Measurements from ENCODE around the gene ERN1. TPM values are rescaled to one million over a fixed set of nuclear protein-coding genes. Genes with fewer than 3 reads are reported as not detected.
A peak's percentile ranks its signal among the peaks of the same experiment; 100 is the strongest.

ERN1 gene
- total RNA-seq, 1 donor from 2014 or later, result 14.9 TPM

GRCh38 chr17:64120159-64120810 is 9.7 kb downstream of the ERN1 start:
- DNase-seq (ENCODE audit: low spot score), result no peak
- Mint-ChIP-seq H3K4me3 (ENCODE audit: unreplicated experiment) (no peak overlapping the region), H3K9me3 (ENCODE audit: low read depth) (no peaks in the 10 kb centered on the region), H3K27me3 (ENCODE audit: low read depth) (no peaks in the 10 kb centered on the region), H3K36me3 (ENCODE audit: low read depth) (peaks cover 1% of the 10 kb centered on the region), H3K27ac (ENCODE audit: unreplicated experiment) (no peak overlapping the region), H3K4me1 (ENCODE audit: low read depth) (peaks cover 33% of the 10 kb centered on the region)
- TF ChIP-seq, protein P1, sequence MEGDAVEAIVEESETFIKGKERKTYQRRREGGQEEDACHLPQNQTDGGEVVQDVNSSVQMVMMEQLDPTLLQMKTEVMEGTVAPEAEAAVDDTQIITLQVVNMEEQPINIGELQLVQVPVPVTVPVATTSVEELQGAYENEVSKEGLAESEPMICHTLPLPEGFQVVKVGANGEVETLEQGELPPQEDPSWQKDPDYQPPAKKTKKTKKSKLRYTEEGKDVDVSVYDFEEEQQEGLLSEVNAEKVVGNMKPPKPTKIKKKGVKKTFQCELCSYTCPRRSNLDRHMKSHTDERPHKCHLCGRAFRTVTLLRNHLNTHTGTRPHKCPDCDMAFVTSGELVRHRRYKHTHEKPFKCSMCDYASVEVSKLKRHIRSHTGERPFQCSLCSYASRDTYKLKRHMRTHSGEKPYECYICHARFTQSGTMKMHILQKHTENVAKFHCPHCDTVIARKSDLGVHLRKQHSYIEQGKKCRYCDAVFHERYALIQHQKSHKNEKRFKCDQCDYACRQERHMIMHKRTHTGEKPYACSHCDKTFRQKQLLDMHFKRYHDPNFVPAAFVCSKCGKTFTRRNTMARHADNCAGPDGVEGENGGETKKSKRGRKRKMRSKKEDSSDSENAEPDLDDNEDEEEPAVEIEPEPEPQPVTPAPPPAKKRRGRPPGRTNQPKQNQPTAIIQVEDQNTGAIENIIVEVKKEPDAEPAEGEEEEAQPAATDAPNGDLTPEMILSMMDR (IDR thresholded peaks at IDR 0.05), result no peak

DNA sequence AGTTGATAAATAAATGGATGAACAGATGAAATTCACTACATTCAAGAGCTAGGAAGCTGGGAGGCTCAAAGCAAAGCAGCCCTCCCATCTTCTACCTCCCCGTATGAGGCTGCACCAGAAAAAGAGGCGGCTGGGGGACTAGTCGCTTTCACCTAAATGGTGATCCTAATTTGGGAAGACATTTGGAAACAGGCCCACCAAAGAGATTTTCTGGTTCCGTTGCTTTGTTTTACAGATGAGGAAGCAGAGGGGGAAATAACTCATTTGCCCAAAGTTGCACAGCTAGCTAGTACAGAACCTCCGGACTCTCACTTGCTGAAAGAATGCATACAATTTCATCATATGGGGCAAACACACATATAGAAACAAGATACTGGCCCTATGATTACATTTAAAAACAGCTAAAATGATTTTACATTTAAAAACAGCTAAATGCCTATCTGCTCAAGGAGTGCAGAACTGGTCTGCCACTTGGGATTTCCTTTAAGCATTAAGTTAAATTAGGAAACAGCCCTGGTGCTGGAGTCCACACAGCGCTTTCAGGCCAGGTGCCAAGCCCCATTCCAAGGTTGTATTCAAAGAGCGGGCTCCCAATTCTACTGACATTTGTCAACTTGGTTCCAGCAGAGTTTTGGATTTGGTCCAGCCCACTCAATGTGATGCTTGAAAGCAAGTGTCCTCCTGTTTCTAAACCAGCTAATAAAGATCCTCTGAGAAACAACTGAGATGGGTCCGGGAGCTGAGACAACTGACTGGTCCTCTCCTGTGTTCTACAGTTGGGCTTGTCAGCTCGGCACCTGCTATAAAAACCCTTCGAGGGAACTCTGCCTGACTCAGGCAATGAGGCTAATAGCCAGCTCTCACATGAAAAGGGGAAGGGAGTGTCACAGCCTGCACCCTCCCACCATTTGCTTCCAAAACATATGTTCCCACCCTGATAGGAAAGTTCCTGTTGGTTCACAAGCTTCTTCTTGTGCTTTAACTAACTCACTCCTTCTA is 11.7 kb downstream of the ERN1 start:
- H3K27me3 Mint-ChIP-seq (ENCODE audit: low read depth), result no peaks in the 10 kb centered on the region
- TF ChIP-seq, protein P1 (IDR thresholded peaks at IDR 0.05), result no peak
- peak overlapping the region; percentile 83 for H3K27ac Mint-ChIP-seq (ENCODE audit: unreplicated experiment)
- H3K9me3 Mint-ChIP-seq (ENCODE audit: low read depth), result no peaks in the 10 kb centered on the region
- H3K4me3 Mint-ChIP-seq (ENCODE audit: unreplicated experiment), result no peak overlapping the region
- peaks cover 36% of the 10 kb centered on the region for H3K4me1 Mint-ChIP-seq (ENCODE audit: low read depth)
- no peak for DNase-seq (ENCODE audit: low spot score)
- peaks cover 1% of the 10 kb centered on the region for H3K36me3 Mint-ChIP-seq (ENCODE audit: low read depth)

GRCh38 chr17:64115822-64116534 is 14.0 kb downstream of the ERN1 start:
- TF ChIP-seq, protein P1 (IDR thresholded peaks at IDR 0.05), result no peak
- H3K27ac Mint-ChIP-seq (ENCODE audit: unreplicated experiment), result no peak overlapping the region
- DNase-seq (ENCODE audit: low spot score), result no peak
- H3K9me3 Mint-ChIP-seq (ENCODE audit: low read depth), result no peaks in the 10 kb centered on the region
- H3K4me1 Mint-ChIP-seq (ENCODE audit: low read depth), result peaks cover 27% of the 10 kb centered on the region
- H3K36me3 Mint-ChIP-seq (ENCODE audit: low read depth), result peaks cover 1% of the 10 kb centered on the region
- H3K27me3 Mint-ChIP-seq (ENCODE audit: low read depth), result no peaks in the 10 kb centered on the region
- no peak overlapping the region for H3K4me3 Mint-ChIP-seq (ENCODE audit: unreplicated experiment)

DNA sequence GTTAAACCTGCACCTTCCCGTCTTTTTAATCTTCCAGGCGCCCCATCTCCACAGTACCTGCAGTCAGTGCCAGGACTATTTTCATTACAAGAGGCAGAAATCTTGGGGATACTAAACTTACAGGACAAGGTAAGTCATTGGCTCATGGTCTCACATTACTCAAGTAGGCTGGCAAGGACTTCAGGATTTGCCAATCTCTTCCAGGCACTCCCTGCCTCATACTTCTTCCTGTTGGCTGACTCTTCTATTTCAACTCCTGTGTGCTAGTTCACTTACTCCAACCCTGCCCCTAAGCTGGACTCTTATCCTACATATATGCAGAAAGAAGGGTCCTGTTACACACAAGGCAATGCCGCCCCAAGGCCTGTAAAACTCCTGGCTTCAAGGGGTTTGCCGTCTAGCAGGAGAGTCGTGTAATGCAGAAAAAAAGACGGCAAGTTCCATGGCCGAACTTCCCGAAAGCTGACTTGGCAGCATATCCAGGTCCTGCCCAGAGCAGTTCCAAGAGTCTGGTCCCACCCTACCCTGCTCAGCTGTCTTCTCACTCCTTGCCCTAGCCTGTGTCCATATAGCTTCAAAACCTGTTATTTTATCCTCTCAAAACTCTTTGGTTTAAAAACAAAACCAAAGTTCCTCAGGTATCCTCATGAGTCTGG is 14.8 kb downstream of the ERN1 start:
- Mint-ChIP-seq H3K36me3 (ENCODE audit: low read depth) (peaks cover 1% of the 10 kb centered on the region), H3K4me1 (ENCODE audit: low read depth) (peaks cover 34% of the 10 kb centered on the region), H3K4me3 (ENCODE audit: unreplicated experiment) (no peak overlapping the region), H3K9me3 (ENCODE audit: low read depth) (no peaks in the 10 kb centered on the region), H3K27me3 (ENCODE audit: low read depth) (no peaks in the 10 kb centered on the region), H3K27ac (ENCODE audit: unreplicated experiment) (no peak overlapping the region)
- DNase-seq (ENCODE audit: low spot score), result no peak
- TF ChIP-seq, protein P1 (IDR thresholded peaks at IDR 0.05), result no peak
